Sigmoid colon (tissue), 7 donors: ENCODE results near the gene TMED1. TPM values are rescaled to one million over a fixed set of nuclear protein-coding genes. Genes with fewer than 3 reads are reported as not detected.
A peak's percentile ranks its signal among the peaks of the same experiment; 100 is the strongest.

Experiments
- DNase-seq: peaks from one replicate; pipeline ENCODE4 v3.0.0-alpha.2; 2019
- H3K27ac ChIP-seq, 4 donors: fragments of 200-600 bp; sonication (generic); one replicate each; pipeline ENCODE4 v1.5.1; 2016 to 2019; ENCODE audit warnings: mild to moderate bottlenecking in 1 of 4
- H3K27me3 ChIP-seq, 3 donors: fragments of 200-600 bp; sonication (generic); one replicate each; pipeline ENCODE4 v1.5.1; 2019; ENCODE audit warnings: mild to moderate bottlenecking in 1 of 3
- H3K36me3 ChIP-seq, 4 donors: fragments of 200-600 bp; sonication (generic); one replicate each; pipeline ENCODE4 v1.5.1; 2016 to 2019
- H3K4me1 ChIP-seq, 4 donors: fragments of 200-600 bp; sonication (generic); one replicate each; pipeline ENCODE4 v1.5.1; 2017 to 2019
- H3K4me3 ChIP-seq, 4 donors: fragments of 200-600 bp; sonication (generic); one replicate each; pipeline ENCODE4 v1.5.1; 2017 to 2019; ENCODE audit warnings: mild to moderate bottlenecking in 2 of 4, moderate library complexity in 1 of 4
- H3K9me3 ChIP-seq, 4 donors: fragments of 200-600 bp in 3 of 4; sonication (generic) in 3 of 4; one replicate each; pipeline versions ENCODE4 v1.5.1 to v1.6.1; 2013 to 2019
- EP300 ChIP-seq, 4 donors: sonication (generic); formaldehyde crosslinking; IDR thresholded peaks; one replicate each; pipeline ENCODE4 v1.6.1; 2017; ENCODE audit warnings: antibody characterized with exemption in 4 of 4
- POLR2A ChIP-seq, 2 donors: fragments of 450-650 bp; IDR thresholded peaks; one replicate each; pipeline ENCODE4 v1.6.1; 2016; ENCODE audit warnings: antibody characterized with exemption in 2 of 2, mild to moderate bottlenecking in 2 of 2, moderate library complexity in 2 of 2
- POLR2AphosphoS5 ChIP-seq, 4 donors: sonication (generic); formaldehyde crosslinking; IDR thresholded peaks; one replicate each; pipeline ENCODE4 v1.6.1; 2017; ENCODE audit warnings: antibody characterized with exemption in 4 of 4
- WGBS, 2 donors: extraction: QIAGEN DNeasy Blood & Tissue Kit; methylation state at CpG; one replicate each; pipeline ENCODE4 v1.1.7; 2013; 5-methylcytosine and 5-hydroxymethylcytosine counted together
- intact Hi-C: fragments of 100-400 bp; cut with DNase I; formaldehyde crosslinking; loops from one replicate; pipeline ENCODE4 v1.15.1; 2023
- polyA plus RNA-seq, 3 donors: library from polyadenylated mRNA; stranded (reverse); fragments of 200-250 nt; gene quantifications; one replicate each; pipeline ENCODE4 v1.2.3, GENCODE V29; 2013
- total RNA-seq, 4 donors: library from RNA; depleted of rRNA; stranded (reverse); fragments of >200 nt; gene quantifications; one replicate each; pipeline ENCODE4 v1.1.0, GENCODE V29; 2016
- TF ChIP-seq, protein P1 (sequence below), 4 experiments: fragments of 450-650 bp in 3 of 4; fragments of 200-600 bp in 1 of 4; IDR thresholded peaks; one replicate each; pipeline ENCODE4 v1.5.1; 2016 to 2019; ENCODE audit warnings: antibody characterized with exemption in 4 of 4, mild to moderate bottlenecking in 3 of 4, moderate library complexity in 2 of 4
- donor health status: healthy with polysubstance abuse.
- donor health status: Bipolar disorder and iron deficiency.
- donor health status: healthy.

The TMED1 gene, protein sequence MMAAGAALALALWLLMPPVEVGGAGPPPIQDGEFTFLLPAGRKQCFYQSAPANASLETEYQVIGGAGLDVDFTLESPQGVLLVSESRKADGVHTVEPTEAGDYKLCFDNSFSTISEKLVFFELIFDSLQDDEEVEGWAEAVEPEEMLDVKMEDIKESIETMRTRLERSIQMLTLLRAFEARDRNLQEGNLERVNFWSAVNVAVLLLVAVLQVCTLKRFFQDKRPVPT
- 10 to 100 TPM; 14.1 to 35.3 (median 28.9) TPM for total RNA-seq
- polyA plus RNA-seq, result 10 to 100 TPM; 10.8 to 21.8 (median 15.3) TPM

DNA sequence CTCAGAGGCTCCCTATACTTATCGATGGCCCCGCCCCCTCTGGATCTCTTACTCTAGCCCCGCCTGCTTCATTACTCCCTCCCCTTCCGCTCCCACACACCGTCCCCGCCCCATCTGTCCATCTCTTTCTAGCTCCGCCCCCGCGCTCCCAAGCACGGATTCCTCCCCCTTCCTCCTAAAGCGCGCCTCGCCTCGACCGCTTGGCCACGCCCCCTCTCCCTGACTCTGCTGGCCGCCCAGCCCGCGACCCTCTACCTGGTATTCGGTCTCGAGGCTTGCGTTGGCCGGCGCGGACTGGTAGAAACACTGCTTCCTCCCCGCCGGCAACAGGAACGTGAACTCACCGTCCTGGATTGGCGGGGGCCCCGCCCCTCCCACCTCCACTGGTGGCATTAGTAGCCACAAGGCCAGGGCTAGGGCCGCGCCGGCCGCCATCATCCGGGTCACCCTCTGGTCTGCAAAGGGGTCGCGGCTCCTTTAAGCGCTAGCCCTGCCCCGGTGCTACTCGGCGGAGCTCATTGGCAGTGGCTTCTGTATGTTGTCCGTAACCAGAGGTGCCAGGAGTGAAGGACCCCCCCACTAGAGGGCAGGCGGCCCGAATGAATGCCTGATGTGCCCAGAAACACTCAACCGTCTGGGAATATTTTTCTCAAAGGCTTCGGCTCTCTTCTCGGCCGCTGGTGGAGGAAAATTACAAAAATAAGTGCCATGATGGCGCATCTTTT lies at the start of gene TMED1:
TMED1 (minus strand) TSS at position 459 of the 725 bp plus-strand sequence; CDS start at position 438, 21 bp downstream.
- Histone ChIP-seq H3K9me3 (peaks cover 0 to 4% (median 0%) of the 10 kb centered on the region in 4 donors), H3K27ac (peak within 1 kb of the TSS; percentile 95 to 99 (median 97)), H3K27me3 (no peaks in the 10 kb centered on the region), H3K4me3 (peak within 1 kb of the TSS; percentile 53 to 76 (median 62)), H3K36me3 (peaks cover 0 to 30% (median 10%) of the 10 kb centered on the region in 4 donors), H3K4me1 (peaks cover 0 to 11% (median 6%) of the 10 kb centered on the region in 4 donors)
- intact Hi-C loops, result loop anchor here (2.0 to 10.0 kb wide), 3 partner anchors 27 to 121 kb away; partner anchors contain the start of genes CARM1 and DNM2
- peak; percentile 100 for DNase-seq
- WGBS, 2 donors, result 0 to 1% methylated on average over 50 of the region's 50 CpGs
- TF ChIP-seq, protein P1, sequence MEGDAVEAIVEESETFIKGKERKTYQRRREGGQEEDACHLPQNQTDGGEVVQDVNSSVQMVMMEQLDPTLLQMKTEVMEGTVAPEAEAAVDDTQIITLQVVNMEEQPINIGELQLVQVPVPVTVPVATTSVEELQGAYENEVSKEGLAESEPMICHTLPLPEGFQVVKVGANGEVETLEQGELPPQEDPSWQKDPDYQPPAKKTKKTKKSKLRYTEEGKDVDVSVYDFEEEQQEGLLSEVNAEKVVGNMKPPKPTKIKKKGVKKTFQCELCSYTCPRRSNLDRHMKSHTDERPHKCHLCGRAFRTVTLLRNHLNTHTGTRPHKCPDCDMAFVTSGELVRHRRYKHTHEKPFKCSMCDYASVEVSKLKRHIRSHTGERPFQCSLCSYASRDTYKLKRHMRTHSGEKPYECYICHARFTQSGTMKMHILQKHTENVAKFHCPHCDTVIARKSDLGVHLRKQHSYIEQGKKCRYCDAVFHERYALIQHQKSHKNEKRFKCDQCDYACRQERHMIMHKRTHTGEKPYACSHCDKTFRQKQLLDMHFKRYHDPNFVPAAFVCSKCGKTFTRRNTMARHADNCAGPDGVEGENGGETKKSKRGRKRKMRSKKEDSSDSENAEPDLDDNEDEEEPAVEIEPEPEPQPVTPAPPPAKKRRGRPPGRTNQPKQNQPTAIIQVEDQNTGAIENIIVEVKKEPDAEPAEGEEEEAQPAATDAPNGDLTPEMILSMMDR (IDR thresholded peaks at IDR 0.05), result peak; percentile 25 to 65 (median 31)
- TF ChIP-seq POLR2A (IDR thresholded peaks at IDR 0.05) (peak in 1 of 2 donors; percentile 37), EP300 (IDR thresholded peaks at IDR 0.05) (no peak), POLR2AphosphoS5 (IDR thresholded peaks at IDR 0.05) (peak in 3 of 4 donors; percentile 51 to 68 (median 57))

DNA sequence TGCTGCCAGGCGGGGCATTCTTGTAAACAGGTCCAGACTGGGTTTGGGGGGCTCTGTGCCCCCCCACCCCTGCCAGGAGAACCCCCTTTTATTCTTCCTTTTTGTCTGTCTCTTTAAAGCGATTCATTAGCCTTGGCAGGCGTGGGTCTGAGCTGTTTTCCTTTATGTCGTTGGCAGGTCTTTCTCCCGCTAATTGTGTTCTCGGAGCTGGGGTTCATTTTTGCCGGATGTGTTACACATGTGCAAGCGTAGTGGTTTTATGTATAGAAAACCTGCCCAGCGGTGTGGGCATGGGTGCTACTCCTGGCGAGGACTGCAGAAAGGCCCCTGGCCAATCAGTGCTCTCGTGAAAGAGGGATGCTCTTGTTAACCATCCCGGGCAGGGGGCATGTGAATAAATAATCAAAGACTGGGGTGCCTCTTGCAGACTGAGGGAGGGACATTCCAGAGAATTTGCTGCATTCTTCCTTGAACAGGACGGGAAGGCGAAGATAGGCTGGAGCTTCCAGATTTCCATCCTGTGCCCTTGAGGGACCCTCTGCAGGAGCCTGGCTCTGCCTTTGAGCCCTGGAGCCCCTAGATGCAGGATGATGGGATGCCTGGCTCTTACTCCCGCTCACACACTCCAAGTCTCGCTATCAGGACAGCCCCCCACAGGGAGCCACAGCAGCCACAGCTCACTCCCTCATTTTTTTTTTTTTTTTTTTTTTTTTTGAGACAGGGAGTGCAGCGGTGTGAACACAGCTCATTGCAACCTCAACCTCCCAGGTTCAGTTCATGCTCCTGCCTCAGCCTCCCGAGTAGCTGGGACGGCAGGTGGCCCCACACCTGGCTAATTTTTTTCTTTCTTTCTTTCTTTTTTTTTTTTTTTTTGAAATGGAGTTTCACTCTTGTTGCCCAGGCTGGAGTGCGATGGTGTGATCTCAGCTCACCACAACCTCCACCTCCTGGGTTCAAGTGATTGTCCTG lies 49.5 kb upstream of the TMED1 start:
- H3K4me1 ChIP-seq, result peaks cover 0 to 79% (median 71%) of the 10 kb centered on the region in 4 donors
- no peaks in the 10 kb centered on the region for H3K9me3 ChIP-seq
- peak overlapping the region in 3 of 4 donors; percentile 73 to 78 (median 78) for H3K27ac ChIP-seq
- WGBS, 2 donors, result 82 to 91% methylated on average over 20 of the region's 20 CpGs
- TF ChIP-seq, protein P1 (IDR thresholded peaks at IDR 0.05), result no peak
- TF ChIP-seq POLR2A (IDR thresholded peaks at IDR 0.05) (no peak), EP300 (IDR thresholded peaks at IDR 0.05) (no peak), POLR2AphosphoS5 (IDR thresholded peaks at IDR 0.05) (no peak)
- intact Hi-C loops, result loop anchor here (2.0 kb wide), 1 partner anchor 17 kb away; no protein-coding TSS in a partner anchor
- H3K27me3 ChIP-seq, result no peaks in the 10 kb centered on the region
- no peak overlapping the region for H3K4me3 ChIP-seq
- DNase-seq, result no peak
- no peaks in the 10 kb centered on the region for H3K36me3 ChIP-seq

DNA sequence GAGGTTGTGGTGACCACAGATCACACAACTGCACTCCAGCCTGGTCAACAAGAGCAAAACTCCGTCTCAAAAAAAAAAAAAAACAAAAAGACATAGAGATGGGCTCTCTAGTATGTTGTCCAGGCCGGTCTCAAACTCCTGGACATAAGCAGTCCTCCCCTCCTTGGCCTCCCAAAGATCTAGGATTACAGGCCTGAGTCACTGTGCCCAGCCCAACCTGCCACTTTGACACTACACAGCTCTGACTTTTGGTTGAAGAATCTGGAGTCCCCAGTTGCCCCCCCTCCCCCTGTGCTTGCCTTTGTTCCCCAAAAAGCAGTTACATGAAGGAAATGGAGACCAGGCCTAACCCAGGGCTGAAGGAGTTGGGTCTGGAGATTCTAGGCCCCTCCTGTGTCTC lies 48.3 kb upstream of the TMED1 start:
- no peak overlapping the region for H3K4me3 ChIP-seq
- no peaks in the 10 kb centered on the region for H3K36me3 ChIP-seq
- peak; percentile 85 for DNase-seq
- no peaks in the 10 kb centered on the region for H3K27me3 ChIP-seq
- intact Hi-C loops, result no loop called here
- TF ChIP-seq POLR2AphosphoS5 (IDR thresholded peaks at IDR 0.05) (peak; percentile 54 to 87 (median 80)), POLR2A (IDR thresholded peaks at IDR 0.05) (no peak), EP300 (IDR thresholded peaks at IDR 0.05) (no peak)
- H3K9me3 ChIP-seq, result no peaks in the 10 kb centered on the region
- peaks cover 0 to 90% (median 74%) of the 10 kb centered on the region in 4 donors for H3K4me1 ChIP-seq
- peak overlapping the region; percentile 20 to 78 (median 76) for H3K27ac ChIP-seq
- 74 to 93% methylated on average over 2 of the region's 2 CpGs for WGBS, 2 donors

DNA sequence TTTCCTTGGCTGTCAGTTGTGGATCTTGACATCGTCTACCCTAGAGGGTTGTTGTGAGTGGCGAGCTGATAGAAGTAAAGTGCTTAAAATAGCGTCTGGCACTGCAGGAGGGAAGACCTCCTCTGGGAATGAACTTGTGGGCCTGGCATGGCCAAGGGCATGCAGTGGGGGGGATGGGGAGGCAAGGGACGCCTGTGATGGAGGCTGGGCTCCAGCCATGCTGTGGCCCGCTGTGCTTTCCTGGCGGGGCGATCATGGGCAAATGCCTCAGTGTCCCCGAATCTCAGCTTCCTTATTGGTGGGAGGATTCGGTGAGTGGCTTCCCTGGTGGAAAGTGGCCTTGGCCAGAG lies 46.1 kb upstream of the TMED1 start:
- DNase-seq, result no peak
- Histone ChIP-seq H3K27ac (no peak overlapping the region), H3K4me1 (peaks cover 0 to 92% (median 74%) of the 10 kb centered on the region in 4 donors), H3K9me3 (no peaks in the 10 kb centered on the region), H3K27me3 (no peaks in the 10 kb centered on the region), H3K4me3 (no peak overlapping the region), H3K36me3 (no peaks in the 10 kb centered on the region)
- TF ChIP-seq POLR2AphosphoS5 (IDR thresholded peaks at IDR 0.05) (no peak), EP300 (IDR thresholded peaks at IDR 0.05) (no peak), POLR2A (IDR thresholded peaks at IDR 0.05) (no peak)
- TF ChIP-seq, protein P1 (IDR thresholded peaks at IDR 0.05), result no peak
- intact Hi-C loops, result no loop called here
- WGBS, 2 donors, result 90 to 93% methylated on average over 9 of the region's 9 CpGs
